22Rv1 (cell line): ENCODE results near the gene HS3ST6.
"Not testable (repeated sequence)": the region's sequence is repeated elsewhere in the genome, so short reads cannot be mapped to it uniquely, and the experiment has no call there.

ENCODE experiments used
- H3K27ac ChIP-seq: fragments of 450-650 bp; 2 replicates; pipeline ENCODE4 v1.5.1; 2017
- CTCF ChIP-seq: fragments of 450-650 bp; IDR thresholded peaks from 2 replicates; pipeline ENCODE4 v1.5.1; 2017; ENCODE audit warnings: mild to moderate bottlenecking
- ZFX ChIP-seq: fragments of 450-650 bp; IDR thresholded peaks from 2 replicates; pipeline ENCODE4 v1.6.1; 2017; ENCODE audit warnings: antibody characterized with exemption, borderline replicate concordance

HS3ST6 gene

DNA sequence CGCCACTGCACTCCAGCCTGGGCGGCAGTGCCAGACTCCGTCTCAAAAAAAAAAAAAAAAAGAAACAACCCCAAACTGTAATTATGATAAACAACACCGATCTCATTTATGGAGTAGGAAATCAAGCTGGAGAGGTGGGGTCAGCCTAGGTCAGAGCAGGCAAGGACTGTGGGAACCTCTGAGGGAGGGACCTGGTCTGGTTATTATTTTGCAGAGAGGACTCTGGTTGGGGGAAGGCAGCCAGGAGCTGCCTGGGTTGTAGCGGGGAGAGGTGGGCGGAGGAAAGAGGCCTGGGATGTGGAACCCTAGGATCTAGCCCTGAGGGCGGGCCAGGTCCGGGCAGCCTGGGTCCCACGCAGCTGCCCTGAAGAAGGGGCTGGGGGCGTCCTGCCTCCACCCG, 10.9 kb upstream of the HS3ST6 start:
- no peak overlapping the region for H3K27ac ChIP-seq
- no peak for TF ChIP-seq ZFX
- TF ChIP-seq CTCF = no peak

GRCh38 chr16:1926271-1926670, 8.1 kb upstream of the HS3ST6 start:
- no peak overlapping the region for H3K27ac ChIP-seq

DNA sequence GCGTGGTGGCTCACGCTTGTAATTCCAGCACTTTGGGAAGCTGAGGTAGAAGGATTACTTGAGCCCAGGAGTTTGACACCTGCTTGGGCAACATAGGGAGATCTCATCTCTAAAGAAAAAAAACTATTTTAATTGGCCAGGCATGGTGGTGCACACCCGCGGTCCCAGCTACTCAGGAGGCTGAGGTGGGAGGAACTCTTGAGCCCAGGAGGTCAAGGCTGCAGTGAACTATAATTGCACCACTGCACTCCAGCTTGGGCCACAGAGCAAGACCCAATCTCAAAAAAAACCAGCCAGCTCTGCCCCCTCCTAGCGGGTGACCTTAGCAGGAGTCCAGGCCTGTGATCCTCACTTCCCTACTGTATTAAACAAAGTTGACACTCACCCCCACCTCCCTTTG, 5.9 kb upstream of the HS3ST6 start:
- TF ChIP-seq CTCF (no peak), ZFX (no peak)
- no peak overlapping the region for H3K27ac ChIP-seq

More at GRCh38 chr16:1926271-1926670, 8.1 kb upstream of the HS3ST6 start:
- TF ChIP-seq ZFX (no peak), CTCF (no peak)

- H3K27ac ChIP-seq = no peak overlapping the region
- TF ChIP-seq CTCF (peak; percentile 39), ZFX (no peak)
Observed at GRCh38 chr16:1923299-1924034, 5.3 kb upstream of the HS3ST6 start.

DNA sequence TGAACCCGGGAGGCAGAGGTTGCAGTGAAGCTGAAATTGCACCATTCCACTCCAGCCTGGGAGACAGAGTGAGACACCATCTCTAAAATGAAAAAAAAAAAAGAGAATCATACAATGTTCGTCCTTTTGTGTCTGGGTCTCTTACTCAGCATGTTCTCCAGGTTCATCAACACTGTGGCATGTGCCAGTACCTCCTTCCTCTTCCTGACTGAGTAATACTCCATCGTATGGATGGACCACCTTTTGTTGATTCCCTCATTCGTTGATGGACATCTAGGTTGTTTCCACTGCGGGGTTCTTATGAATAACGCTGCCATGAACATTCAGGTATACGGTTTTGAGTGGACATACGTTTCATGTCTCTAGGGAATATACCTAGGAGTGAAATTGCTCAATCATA, 4.1 kb upstream of the HS3ST6 start:
- TF ChIP-seq ZFX (no peak), CTCF (no peak)
- no peak overlapping the region for H3K27ac ChIP-seq

DNA sequence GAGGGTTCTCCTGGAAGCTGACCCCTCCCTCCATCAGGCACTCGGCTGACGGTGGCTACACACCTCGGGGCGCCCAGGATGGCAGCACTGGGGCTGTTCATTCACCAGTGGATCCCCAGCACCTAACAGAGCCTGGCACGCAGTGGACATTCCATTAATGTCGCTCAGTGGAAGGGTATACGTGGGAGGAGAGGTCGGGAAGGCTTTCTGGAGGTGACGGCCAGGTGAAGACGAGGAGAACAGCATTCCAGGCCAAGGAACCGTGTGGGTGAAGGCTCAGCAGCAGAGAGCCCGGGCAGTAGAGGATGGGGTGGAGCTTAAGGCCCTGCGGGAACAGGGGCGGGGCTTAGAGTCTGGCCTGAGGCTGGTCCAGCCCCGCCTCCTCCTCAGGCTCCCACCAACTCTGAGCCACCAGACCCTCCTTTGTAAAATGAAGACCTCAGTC, 2.5 kb upstream of the HS3ST6 start:
- TF ChIP-seq ZFX = no peak
- TF ChIP-seq CTCF = no peak
- H3K27ac ChIP-seq = no peak overlapping the region

DNA sequence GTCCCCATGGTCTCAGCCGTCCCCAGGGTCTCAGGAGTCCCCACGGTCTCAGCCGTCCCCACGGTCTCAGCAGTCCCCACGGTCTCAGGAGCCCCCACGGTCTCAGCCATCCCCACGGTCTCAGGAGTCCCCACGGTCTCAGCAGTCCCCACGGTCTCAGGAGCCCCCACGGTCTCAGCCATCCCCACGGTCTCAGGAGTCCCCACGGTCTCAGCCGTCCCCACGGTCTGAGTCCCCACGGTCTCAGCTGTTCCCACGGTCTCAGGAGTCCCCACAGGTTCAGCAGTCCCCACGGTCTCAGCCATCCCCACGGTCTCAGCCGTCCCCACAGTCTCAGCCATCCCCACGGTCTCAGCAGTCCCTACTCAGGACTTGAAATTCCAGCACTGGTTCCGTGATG, 1.9 kb upstream of the HS3ST6 start:
- H3K27ac ChIP-seq = not testable (repeated sequence)
